HTR-8/SVneo (cell line): ENCODE results near the gene FOXO3B.
A peak's percentile ranks its signal among the peaks of the same experiment; 100 is the strongest.
"Not testable (repeated sequence)": the region's sequence is repeated elsewhere in the genome, so short reads cannot be mapped to it uniquely, and the experiment has no call there.

Experiments used
- DNase-seq: peaks from one replicate; pipeline ENCODE4 v3.0.0; 2011; ENCODE audit warnings: low spot score, mixed read lengths; ENCODE audit not compliant: insufficient read length
- FAIRE-seq: peaks from 2 replicates; lab custom pipeline; 2011; peaks lifted over from hg19 to GRCh38; lab: Jason Lieb, UNC

FOXO3B gene

DNA sequence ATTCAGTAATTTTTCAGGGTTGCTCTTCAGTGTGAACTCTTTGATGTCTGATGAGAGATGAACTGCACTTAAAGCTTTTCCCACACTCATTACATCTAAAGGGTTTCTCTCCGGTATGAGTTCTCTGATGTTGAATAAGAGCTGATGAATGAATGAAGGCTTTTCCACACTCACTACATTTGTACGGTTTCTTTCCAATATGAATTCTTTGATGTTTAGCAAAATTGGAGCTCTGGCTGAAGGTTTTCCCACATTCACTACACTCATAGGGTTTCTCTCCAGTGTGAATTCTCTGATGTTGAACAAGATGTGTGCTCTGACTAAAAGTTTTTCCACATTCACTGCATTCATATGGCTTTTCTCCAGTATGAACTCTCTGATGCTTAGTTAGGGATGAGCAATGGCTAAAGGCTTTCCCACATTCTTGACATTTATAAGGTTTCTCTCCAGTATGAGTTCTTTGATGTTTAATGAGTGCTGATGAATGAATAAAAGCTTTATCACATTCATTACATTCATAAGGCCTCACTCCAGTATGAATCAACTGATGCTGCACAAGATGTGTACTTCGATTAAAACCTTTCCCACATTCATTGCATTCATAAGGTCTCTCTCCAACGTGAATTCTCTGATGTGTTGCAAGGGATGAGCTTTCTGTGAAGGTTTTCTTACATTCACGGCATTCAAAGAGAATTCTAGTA lies 20.0 kb downstream of the FOXO3B start:
- peak; percentile 92 for FAIRE-seq
- not testable (repeated sequence) for DNase-seq

DNA sequence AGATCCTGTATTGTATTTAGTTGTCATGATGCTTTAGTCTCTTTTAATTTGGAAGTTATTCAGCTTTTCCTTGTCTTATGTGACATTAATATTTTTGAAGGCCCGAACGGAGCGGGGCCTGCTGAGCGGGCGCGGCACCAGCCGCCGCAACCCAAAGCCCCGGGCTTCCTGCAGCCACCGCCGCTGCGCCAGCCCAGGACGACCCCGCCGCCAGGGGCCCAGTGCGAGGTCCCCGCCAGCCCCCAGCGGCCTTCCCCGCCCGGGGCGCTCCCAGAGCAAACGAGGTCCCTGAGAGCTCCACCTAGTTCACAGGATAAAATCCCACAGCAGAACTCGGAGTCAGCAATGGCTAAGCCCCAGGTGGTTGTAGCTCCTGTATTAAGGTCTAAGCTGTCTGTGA lies 32.0 kb downstream of the FOXO3B start:
- DNase-seq = not testable (repeated sequence)
- peak; percentile 16 for FAIRE-seq

DNA sequence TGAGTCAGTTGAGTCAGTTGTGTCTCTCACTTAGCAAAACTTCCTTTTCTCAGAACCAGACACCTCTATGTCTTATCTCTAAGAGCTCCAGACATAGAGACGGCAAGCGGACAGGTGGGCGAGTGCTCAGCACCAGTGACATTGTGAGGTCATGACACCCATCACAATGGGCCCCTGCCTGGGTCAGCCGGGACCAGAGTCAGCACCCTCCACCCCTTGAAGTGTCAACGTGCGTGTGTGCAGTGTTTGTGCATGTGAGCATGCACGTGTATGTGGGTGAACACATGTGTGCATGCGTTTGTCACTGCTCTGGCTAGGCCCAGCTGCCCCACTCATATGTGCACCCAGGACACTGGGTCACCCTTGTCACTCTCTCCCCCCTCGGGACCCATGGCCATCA lies 37.8 kb downstream of the FOXO3B start, which contains the start of gene TBC1D28:
TBC1D28 (minus strand) TSS at position 101 of the 400 bp plus-strand sequence. CDS start 3,039 bp downstream, outside the sequence.
- not testable (repeated sequence) for DNase-seq
- peak; percentile 76 for FAIRE-seq

DNA sequence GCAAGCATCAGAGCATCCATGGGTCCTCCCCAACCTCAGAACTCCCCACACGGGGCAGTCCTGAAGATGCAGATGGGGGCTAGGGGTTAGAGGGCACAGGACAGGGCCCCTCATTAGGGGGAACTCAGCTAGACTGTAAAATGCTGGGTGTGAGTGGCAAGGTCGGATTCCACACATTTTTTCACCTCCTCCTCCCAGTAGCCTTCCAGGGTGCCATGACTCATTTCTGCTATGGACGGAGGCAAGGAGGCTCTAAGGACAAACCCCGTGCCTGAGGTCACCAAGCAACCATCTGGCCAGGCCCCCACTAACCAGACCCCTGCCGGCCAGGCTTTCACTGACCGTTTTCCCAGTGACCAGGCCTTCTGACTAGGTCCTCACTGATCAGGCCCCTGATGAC lies 39.0 kb downstream of the FOXO3B start:
- not testable (repeated sequence) for FAIRE-seq, DNase-seq

DNA sequence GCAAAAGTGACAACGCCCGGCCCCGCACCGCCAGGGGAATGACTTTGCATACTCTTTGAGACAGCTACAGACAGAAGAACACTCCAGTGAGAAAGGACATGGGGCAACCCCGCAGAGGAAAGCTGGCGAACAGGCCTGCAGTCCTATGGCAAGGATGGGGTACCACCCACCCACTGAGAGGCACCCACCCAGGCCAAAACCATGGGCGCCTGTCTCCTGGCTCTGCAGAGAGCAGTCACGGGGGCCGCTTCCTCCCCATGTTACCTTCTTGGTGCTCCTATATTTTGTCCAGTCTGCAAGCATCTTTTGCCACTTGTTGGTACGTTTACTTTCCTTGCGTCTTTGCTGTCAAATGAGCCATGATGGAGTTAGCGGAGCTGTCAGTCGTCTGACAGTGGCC lies 43.8 kb downstream of the FOXO3B start:
- DNase-seq = not testable (repeated sequence)
- peak; percentile 72 for FAIRE-seq

DNA sequence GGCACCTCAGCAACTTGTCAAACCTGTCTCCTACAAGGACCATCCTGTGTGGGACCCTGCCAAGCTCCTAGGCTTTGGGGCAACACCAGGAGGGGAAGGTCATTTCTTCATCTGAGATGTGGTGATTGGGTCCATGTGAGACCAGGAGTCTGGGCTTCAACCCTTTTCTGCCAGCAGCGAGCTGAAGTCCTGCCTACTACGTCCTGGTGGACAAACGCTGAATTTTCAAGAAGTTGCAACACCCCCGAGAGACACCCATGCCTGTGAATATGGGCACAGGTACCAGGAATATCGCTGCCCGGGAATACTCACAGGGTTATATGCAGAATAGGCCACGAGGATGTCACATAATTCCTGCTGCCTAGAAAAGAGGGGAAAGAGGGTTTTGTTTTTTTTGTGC lies 45.9 kb downstream of the FOXO3B start:
- peak; percentile 54 for FAIRE-seq

DNA sequence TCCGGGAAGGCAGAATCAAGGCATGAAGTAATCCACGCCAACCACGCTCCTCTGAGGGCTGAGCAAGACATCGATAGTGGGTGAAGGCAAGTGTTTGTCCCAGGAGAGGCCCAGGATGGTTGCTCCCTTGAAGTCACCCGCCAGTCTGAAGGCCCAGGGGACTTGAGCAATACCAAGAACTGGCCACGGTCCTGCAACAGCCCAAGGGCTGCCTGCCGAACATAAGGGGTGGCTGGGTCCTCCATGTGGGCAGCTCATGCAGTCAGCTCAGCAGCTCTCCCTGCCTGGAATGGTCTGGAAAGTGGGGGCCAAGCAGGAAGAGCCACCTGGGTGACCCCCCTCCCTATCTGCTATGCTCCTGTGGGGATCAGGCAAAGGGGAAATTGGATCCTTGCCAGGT lies 46.3 kb downstream of the FOXO3B start:
- FAIRE-seq = not testable (repeated sequence)

More for the DNA sequence above, 45.9 kb downstream of the FOXO3B start:
- DNase-seq = not testable (repeated sequence)

DNA sequence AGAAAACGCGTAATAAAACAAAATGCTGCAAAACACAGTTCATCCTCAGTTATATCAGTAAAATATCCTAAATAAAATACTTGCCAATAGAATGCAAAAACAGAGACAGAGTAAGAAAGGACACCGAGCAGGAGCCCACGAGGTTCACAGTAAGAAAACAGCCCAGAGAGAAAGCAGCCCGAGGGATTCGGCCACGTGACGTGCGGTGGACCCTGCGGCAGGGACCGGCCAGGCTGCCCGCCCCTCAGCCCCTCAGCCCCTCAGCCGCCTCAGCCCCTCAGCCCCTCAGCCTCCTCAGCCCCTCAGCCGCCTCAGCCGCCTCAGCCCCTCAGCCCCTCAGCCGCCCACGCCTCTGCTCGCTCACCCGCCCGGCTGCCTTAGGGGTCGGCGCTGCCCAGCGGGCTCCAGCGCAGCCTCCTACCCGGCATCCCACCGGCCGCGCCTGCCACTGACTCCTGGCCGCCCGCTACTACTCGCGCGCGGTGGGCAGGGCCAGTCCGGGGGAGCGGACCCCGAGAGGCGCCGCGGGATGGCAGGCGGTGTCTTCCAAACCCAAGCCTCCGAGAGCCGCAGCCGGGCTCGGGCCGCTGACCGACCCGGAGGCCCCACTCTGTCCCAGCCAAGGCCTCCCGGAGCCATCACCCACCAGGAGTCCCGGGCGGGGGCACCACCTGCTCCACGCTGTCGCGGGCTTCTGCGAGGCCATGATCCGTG lies 47.4 kb downstream of the FOXO3B start:
- not testable (repeated sequence) for DNase-seq

More for the DNA sequence above, 46.3 kb downstream of the FOXO3B start:
- DNase-seq = not testable (repeated sequence)

More for the DNA sequence above, 47.4 kb downstream of the FOXO3B start:
- not testable (repeated sequence) for FAIRE-seq
